ENCODE data around the gene STAG1. TPM values are rescaled to one million over a fixed set of nuclear protein-coding genes. Genes with fewer than 3 reads are reported as not detected.

The STAG1 gene
- total and polyA plus RNA-seq, 2 experiments from 2014 or later: 9.0 to 21.9 TPM

DNA sequence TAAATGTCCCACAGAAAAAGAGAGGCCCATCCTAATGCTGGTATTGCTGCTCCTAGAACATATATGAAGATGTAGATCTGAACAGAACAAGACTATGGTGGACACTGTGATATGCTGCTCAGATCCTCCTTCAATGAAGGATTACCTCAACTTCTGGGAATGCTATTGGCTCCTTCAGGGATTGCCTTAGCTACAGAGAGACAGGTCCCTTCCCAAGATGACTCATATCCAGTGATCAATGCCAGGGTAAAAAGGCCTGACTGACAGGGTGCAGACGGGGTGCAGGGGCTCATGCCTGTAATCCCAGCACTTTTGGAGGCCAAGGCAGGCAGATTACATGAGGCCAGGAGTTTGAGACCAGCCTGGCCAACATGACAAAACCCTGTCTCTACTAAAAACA, 20.5 kb upstream of the STAG1 start:
- no peaks in the 10 kb centered on the region for H3K27me3 ChIP-seq (ENCODE audit: insufficient read depth)
- no peak overlapping the region for H3K27ac ChIP-seq (ENCODE audit: low read depth)
- no peak overlapping the region for H3K4me3 Mint-ChIP-seq
- H3K4me2 ChIP-seq: no peak overlapping the region
- H3K4me3 ChIP-seq: no peak overlapping the region
- no peaks in the 10 kb centered on the region for H4K20me1 ChIP-seq (replicated peaks; ENCODE audit: insufficient read depth)
- H3K27ac Mint-ChIP-seq: no peak overlapping the region
- ATAC-seq (no peak), DNase-seq (ENCODE audit: low spot score) (no peak)
- H2AFZ ChIP-seq: no peak overlapping the region
- no peaks in the 10 kb centered on the region for H3K4me1 ChIP-seq (ENCODE audit: insufficient read depth)
- H3F3A ChIP-seq (replicated peaks; ENCODE audit: low read depth): no peaks in the 10 kb centered on the region
- no peaks in the 10 kb centered on the region for H3K9me3 Mint-ChIP-seq
- H3K4me1 Mint-ChIP-seq: no peaks in the 10 kb centered on the region
- H3K36me3 Mint-ChIP-seq (ENCODE audit: low read depth): no peaks in the 10 kb centered on the region
- H3K79me2 ChIP-seq (replicated peaks; ENCODE audit: insufficient read depth): no peaks in the 10 kb centered on the region
- H3K36me3 ChIP-seq (ENCODE audit: insufficient read depth): no peaks in the 10 kb centered on the region
- no peaks in the 10 kb centered on the region for H3K9me2 ChIP-seq (ENCODE audit: insufficient read depth)
- H3K27me3 Mint-ChIP-seq (ENCODE audit: insufficient read depth, low read depth, poor library complexity): peaks cover 6% of the 10 kb centered on the region
- TF ChIP-seq, protein P1, sequence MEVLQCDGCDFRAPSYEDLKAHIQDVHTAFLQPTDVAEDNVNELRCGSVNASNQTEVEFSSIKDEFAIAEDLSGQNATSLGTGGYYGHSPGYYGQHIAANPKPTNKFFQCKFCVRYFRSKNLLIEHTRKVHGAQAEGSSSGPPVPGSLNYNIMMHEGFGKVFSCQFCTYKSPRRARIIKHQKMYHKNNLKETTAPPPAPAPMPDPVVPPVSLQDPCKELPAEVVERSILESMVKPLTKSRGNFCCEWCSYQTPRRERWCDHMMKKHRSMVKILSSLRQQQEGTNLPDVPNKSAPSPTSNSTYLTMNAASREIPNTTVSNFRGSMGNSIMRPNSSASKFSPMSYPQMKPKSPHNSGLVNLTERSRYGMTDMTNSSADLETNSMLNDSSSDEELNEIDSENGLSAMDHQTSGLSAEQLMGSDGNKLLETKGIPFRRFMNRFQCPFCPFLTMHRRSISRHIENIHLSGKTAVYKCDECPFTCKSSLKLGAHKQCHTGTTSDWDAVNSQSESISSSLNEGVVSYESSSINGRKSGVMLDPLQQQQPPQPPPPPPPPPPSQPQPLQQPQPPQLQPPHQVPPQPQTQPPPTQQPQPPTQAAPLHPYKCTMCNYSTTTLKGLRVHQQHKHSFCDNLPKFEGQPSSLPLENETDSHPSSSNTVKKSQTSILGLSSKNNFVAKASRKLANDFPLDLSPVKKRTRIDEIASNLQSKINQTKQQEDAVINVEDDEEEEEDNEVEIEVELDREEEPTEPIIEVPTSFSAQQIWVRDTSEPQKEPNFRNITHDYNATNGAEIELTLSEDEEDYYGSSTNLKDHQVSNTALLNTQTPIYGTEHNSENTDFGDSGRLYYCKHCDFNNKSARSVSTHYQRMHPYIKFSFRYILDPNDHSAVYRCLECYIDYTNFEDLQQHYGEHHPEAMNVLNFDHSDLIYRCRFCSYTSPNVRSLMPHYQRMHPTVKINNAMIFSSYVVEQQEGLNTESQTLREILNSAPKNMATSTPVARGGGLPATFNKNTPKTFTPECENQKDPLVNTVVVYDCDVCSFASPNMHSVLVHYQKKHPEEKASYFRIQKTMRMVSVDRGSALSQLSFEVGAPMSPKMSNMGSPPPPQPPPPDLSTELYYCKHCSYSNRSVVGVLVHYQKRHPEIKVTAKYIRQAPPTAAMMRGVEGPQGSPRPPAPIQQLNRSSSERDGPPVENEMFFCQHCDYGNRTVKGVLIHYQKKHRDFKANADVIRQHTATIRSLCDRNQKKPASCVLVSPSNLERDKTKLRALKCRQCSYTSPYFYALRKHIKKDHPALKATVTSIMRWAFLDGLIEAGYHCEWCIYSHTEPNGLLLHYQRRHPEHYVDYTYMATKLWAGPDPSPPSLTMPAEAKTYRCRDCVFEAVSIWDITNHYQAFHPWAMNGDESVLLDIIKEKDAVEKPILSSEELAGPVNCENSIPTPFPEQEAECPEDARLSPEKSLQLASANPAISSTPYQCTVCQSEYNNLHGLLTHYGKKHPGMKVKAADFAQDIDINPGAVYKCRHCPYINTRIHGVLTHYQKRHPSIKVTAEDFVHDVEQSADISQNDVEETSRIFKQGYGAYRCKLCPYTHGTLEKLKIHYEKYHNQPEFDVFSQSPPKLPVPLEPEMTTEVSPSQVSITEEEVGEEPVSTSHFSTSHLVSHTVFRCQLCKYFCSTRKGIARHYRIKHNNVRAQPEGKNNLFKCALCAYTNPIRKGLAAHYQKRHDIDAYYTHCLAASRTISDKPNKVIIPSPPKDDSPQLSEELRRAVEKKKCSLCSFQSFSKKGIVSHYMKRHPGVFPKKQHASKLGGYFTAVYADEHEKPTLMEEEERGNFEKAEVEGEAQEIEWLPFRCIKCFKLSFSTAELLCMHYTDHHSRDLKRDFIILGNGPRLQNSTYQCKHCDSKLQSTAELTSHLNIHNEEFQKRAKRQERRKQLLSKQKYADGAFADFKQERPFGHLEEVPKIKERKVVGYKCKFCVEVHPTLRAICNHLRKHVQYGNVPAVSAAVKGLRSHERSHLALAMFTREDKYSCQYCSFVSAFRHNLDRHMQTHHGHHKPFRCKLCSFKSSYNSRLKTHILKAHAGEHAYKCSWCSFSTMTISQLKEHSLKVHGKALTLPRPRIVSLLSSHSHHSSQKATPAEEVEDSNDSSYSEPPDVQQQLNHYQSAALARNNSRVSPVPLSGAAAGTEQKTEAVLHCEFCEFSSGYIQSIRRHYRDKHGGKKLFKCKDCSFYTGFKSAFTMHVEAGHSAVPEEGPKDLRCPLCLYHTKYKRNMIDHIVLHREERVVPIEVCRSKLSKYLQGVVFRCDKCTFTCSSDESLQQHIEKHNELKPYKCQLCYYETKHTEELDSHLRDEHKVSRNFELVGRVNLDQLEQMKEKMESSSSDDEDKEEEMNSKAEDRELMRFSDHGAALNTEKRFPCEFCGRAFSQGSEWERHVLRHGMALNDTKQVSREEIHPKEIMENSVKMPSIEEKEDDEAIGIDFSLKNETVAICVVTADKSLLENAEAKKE (CRISPR knock-in tag; IDR thresholded peaks at IDR 0.05): no peak
- TF ChIP-seq, protein P2, sequence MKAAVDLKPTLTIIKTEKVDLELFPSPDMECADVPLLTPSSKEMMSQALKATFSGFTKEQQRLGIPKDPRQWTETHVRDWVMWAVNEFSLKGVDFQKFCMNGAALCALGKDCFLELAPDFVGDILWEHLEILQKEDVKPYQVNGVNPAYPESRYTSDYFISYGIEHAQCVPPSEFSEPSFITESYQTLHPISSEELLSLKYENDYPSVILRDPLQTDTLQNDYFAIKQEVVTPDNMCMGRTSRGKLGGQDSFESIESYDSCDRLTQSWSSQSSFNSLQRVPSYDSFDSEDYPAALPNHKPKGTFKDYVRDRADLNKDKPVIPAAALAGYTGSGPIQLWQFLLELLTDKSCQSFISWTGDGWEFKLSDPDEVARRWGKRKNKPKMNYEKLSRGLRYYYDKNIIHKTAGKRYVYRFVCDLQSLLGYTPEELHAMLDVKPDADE (IDR thresholded peaks at IDR 0.05): no peak
- TF ChIP-seq ZNF114 (CRISPR knock-in tag; IDR thresholded peaks at IDR 0.05) (no peak), JUNB (IDR thresholded peaks at IDR 0.05; ENCODE audit: unreplicated experiment) (no peak), CREB1 (CRISPR knock-in tag; IDR thresholded peaks at IDR 0.05; ENCODE audit: low read depth) (no peak), ZNF331 (CRISPR knock-in tag; IDR thresholded peaks at IDR 0.05; ENCODE audit: low read depth) (no peak), NANOG (IDR thresholded peaks at IDR 0.05; ENCODE audit: borderline replicate concordance) (no peak), EZH2phosphoT487 (IDR thresholded peaks at IDR 0.05; ENCODE audit: unreplicated experiment) (no peak)
- TF ChIP-seq, protein P3, sequence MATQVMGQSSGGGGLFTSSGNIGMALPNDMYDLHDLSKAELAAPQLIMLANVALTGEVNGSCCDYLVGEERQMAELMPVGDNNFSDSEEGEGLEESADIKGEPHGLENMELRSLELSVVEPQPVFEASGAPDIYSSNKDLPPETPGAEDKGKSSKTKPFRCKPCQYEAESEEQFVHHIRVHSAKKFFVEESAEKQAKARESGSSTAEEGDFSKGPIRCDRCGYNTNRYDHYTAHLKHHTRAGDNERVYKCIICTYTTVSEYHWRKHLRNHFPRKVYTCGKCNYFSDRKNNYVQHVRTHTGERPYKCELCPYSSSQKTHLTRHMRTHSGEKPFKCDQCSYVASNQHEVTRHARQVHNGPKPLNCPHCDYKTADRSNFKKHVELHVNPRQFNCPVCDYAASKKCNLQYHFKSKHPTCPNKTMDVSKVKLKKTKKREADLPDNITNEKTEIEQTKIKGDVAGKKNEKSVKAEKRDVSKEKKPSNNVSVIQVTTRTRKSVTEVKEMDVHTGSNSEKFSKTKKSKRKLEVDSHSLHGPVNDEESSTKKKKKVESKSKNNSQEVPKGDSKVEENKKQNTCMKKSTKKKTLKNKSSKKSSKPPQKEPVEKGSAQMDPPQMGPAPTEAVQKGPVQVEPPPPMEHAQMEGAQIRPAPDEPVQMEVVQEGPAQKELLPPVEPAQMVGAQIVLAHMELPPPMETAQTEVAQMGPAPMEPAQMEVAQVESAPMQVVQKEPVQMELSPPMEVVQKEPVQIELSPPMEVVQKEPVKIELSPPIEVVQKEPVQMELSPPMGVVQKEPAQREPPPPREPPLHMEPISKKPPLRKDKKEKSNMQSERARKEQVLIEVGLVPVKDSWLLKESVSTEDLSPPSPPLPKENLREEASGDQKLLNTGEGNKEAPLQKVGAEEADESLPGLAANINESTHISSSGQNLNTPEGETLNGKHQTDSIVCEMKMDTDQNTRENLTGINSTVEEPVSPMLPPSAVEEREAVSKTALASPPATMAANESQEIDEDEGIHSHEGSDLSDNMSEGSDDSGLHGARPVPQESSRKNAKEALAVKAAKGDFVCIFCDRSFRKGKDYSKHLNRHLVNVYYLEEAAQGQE (IDR thresholded peaks at IDR 0.05; ENCODE audit: unreplicated experiment): no peak
- TF ChIP-seq, protein P4, sequence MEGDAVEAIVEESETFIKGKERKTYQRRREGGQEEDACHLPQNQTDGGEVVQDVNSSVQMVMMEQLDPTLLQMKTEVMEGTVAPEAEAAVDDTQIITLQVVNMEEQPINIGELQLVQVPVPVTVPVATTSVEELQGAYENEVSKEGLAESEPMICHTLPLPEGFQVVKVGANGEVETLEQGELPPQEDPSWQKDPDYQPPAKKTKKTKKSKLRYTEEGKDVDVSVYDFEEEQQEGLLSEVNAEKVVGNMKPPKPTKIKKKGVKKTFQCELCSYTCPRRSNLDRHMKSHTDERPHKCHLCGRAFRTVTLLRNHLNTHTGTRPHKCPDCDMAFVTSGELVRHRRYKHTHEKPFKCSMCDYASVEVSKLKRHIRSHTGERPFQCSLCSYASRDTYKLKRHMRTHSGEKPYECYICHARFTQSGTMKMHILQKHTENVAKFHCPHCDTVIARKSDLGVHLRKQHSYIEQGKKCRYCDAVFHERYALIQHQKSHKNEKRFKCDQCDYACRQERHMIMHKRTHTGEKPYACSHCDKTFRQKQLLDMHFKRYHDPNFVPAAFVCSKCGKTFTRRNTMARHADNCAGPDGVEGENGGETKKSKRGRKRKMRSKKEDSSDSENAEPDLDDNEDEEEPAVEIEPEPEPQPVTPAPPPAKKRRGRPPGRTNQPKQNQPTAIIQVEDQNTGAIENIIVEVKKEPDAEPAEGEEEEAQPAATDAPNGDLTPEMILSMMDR (conservative IDR thresholded peaks at IDR 0.05; ENCODE audit: low read depth in 2 of 2): no peak
